ENCODE measurements around the gene THRA.

Gene THRA

DNA sequence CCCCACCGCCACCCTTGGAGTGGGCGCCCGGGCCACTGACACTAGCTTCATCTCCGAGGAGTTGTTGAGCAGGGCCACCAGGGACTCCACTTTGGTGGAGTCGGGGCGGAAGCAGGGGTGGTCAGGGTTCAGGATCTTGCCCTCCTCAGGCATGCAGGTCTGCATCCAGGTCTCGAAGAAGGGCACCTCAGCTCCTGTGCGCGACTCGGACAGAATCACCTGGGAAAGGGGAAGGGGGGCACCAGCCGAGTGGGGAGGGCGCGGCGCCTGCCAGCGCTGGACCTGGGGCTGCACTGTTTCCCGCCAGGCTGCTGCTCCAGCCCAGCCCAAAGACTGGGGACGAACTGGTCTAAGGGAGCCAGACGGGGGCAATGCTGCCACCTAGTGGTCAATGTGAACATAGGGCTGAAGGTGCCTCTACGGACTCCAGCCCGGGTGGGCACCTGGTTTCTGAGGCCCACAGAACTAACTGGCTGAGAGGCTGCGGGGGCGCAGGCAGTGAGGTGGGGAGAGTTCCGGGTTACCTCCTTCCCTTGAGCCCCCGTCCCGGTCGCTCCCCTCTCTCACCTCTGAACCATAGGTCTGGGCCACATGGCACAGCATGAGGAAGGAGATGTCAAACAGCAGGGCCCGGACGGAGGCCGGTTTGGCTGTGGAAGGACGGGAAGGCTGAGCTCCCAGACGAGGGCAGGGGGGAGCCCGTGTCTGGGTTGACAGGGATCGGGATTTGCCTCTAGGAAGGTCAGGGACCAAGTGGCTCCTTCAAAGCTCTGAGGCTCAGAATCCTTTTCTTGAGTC, 35.8 kb upstream of the THRA start:
- DNase-seq: peak; percentile 76

DNA sequence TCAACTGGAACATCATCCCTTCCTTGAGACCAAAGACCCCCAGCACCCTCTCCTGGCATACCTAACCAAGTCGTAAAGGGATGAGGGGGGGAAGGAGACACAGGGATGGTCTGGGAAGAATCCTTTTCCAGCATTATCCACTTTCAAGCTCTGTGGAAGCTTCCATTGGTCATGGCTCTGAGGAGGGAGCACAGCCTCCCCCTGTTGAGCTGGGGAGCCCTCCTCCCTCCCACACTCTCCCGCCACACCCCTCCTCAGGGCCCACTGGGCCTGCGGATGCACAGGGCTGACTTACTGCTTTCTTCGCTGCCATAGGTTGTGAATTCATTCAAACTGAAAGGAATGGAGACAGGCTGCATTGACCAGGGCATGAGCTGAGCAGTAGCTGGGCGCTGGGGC, 35.2 kb upstream of the THRA start:
- no peak for DNase-seq

DNA sequence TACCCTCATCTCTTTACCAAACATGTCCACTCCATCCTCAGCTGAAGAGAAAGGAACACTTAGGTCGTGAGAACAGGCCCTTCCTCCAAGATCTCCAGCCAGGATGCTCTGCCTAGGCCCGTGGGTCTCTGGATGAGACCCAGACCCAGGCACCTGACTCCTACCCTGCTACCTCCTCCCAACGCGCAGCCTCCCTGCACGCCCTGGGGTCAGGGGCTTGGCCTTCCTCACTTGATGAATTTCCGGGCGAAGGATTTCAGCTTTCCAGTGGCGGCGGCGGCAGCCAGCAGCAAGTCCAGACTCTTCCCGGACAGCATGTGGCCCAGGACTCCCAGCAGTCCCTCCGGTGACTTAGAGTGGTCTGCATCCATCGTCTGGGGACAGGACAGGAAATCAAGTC, 34.2 kb upstream of the THRA start:
- DNase-seq: no peak

DNA sequence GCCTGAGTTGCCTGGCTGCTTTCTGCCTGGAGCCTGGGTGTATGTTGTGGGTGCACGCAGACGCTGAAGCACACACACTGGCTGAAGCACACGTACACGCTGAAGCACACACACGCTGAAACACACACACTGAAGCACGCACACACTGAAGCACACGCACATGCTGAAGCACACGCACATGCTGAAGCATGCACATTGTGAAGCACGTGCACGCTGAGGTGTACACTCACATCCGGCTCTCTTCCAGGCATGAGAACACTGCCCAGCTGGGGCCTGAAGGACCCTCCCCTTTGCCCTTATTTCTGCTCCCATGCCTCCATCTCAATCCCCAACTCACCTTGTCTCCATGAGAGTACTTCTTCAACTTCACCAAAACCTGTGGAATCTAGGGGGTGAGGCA, 31.1 kb upstream of the THRA start:
- no peak for DNase-seq

DNA sequence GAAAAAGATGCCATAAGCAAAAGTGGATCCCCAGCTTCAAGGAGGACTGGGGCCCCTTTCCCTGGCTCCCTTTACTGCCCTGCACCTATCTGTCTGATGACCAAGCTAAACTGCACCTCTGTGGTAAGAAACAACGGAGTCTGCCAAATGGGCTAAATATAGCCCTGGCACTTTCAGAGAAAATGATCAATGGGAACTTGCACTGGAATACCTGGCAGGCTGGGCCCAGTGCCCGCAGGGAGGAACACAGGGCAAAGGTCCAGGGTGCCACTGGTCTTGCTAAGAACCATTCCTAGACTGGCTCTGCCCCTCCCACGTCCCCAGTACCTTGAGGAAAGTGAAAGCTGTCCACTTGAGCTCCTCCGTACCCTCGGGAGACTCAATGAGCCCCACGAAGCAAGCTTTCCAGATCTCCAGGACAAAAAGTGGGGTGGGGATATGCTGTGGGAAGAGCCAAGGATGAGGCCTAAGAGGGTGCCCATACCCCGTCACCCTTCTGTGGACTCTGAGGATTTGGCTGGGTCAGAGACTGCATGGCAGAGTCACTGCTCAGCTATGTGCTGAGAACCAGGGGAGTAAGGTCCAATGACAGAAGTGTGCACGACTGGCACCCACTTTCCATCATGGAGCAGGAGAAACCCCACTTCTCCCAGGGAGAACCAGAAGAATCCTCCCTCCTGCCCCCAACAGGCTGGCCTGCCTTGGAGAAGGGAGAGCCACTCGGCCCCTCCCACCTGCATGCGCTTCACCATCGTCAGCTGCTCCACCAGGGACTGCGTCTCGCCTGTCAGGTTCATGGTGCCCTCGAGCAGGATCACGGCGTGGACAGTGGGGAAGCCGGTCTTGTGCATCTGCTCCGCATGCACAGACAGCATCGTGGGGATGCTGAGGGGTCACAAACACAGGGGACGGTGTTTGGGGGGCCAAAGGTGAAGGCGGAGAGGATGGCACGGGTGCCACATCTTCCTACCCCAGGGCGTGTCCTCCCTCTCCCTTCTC, 30.1 kb upstream of the THRA start:
- no peak for DNase-seq

DNA sequence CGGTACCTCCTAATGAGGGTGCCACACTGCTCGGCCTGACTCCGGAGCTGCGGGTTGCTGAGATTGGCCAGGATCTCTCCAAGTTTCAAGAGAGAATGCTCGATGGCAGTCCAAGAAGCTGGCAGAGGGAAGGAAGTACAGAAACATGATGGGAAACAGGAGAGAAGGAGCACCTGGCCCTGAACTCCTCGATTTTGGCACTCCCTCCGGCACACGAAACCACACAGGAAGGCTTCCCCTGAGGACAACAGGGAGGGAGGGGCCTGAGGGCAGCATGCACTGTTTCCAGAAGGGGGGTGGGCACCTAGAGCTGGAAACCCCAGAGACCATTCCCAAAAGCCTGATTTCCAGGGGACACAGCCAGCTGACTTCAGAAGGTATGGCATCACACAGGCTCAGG, 29.4 kb upstream of the THRA start:
- no peak for DNase-seq

DNA sequence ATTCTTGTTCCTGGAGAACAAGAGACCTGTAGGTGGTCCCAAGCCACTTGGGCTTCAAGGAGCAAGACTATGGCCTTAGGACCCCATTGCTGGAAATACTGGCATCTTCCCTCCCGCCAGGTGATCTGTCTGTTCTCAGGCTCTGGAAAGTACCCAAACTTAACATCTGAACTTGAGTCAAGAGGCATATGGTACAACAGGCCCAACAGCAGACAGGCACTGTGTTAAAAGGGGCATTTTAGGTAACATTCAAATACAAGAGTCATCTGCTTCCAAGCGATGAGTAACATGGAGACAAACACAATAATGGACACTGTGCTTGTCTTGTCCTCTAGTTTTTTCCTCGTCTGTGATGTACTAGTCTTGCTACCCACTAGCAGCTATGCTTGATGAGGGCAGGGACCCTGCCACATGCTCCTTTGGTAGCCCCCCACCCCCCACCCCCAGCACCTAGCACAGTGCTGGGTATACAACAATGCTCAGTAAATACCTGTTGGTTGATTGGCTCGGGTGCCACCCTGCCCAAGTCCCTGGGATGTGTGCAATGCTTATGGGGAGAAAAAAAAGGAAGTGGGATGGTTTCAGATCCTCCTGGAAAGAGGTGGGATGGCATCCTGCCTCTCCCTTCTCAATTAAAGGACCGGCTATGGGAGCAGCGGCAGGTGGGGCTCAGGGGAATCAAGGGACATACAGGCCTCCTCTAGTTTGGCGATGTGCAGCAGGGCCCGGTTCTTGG, 28.2 kb upstream of the THRA start:
- no peak for DNase-seq

DNA sequence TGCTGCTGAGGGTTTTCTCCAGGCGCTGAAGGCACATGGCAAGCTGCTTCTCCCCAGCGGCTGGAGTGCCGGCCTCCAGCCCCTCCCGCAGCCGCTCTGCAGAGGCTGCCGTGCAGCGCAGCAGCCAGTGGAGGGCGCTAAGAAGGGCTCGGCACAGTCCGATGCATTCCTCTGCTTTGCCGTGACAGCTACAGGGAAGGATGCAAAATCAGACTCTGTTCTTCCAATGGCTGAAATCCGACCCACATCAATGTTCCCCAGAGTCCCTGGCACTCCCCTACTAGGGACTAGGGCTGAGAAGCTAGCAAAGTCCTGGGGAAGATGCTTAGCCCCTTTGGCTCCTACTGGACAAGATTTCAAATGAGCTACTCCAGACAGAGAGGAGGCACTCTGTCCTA, 27.6 kb upstream of the THRA start:
- peak; percentile 62 for DNase-seq

DNA sequence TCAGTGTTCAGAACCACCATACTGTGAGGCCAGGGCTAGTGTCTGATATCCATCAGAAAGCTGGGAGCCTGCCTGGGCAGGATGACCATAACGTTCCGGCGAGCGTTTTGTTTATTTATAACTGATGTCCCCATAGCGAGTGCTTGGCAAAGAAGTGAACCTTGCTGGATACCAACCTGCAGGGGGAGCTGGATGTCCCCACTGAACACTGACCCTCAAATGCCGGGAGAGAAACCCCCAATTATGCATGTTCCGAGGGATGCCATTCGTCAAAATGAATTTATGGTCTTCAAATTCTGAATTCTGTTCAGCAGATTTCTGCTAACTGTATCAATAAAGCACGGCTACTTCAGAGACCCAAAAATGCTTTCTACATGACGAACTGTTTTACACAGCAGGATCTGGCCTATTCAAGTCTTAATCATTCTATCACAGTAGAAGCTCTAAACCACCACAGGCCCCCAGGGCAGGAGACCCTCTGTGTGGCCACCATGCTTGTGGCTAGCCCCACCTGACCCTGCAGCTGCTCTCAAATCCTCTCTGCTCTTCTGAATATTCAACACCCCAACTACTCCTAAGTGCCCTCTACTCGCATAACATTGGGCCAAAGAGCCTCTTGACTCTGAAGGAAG, 23.8 kb upstream of the THRA start:
- peak; percentile 70 for DNase-seq

DNA sequence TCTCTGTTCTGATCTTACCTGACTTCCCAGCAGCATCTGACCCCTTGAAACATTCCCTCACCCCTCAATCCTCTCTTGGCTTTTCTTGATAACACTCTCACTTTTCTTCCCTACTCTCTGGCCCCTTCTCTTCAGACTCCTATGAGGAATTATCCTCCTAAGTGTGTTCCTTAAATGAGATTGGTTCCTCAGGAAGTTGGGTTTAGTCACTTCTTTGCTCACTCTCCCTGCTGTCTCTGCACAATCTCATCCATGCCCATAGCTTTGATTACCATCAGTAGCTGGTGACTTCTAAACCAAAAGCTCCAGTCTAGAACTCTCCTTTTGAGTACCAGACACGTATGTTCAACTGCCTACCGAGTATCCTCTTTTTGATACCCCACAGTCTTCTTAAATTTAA, 21.6 kb upstream of the THRA start:
- DNase-seq: no peak

DNA sequence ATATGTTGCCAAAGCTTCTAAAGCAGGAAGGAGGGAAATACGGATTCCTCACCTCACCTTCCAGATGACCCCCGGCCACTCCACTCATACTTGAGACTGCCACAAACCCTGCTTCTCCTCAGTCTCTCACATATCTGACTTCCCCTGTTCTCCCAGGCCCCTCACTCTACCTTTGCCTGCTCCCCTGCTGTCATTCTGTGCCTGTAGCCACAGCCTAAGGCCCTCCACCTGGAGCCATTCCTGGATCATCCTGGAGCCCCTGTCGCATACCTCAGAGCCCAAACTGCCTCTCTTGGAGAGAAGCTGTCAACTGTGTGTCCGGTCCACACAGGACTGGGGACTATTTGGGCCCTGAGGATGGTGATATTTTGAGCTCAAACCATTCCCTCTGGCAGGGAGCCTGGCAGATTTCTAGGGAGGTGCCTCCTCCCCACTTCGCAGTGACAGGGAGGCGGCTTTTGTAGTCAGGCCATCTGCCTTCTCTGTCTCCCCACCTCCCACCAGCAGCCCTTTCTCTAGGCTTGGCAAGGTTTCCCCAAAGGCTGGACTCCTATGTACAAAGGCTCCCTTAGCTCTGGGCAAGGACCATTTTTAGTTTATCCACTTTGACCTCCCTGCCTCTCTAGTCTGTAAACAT, 6.3 kb upstream of the THRA start:
- no peak for DNase-seq

DNA sequence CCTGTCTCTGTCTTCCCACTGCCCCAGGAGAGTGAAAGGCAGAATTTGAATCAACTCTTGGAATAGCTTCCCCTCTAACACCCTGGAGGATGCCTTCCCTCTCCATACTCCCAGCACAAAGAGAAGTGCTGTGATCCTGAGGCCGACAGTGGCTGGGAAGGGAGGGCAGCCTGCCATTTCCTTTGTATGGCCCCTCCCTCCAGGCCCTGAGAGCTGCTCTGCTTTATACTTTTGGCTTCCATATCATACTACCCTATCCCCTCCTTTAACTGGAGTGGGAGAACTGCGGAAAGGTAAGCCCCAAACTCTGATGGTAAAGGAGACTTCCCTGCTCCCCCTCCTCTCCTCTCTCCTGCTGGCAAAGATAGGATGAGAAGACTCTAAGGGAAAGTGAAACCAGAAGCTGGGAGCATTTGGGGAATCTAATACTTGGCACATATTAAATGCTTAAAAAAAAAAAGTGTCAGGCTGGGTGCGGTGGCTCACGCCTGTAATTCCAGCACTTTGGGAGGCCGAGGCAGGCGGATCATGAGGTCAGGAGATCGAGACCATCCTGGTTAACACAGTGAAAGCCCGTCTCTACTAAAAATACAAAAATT, 4.5 kb upstream of the THRA start:
- peak; percentile 36 for DNase-seq

DNA sequence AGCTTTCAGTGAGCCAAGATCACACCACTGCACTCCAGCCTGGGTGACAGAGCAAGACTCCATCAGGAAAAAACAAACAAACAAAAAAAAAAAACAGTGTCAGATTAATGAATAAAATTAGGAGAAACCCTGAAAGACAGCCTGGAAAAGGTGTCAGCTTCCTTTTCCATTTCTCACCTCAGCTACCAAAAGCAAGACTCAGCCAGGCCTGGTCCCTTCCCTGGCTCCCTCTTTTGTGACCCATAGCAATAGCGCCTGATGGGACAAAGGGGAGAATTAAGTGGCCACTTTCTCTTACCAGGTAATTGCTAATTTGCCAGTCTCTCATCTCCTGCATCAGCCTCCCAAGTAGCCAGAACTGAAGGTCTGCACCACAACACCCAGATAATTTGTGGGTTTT, 3.9 kb upstream of the THRA start:
- DNase-seq: no peak

DNA sequence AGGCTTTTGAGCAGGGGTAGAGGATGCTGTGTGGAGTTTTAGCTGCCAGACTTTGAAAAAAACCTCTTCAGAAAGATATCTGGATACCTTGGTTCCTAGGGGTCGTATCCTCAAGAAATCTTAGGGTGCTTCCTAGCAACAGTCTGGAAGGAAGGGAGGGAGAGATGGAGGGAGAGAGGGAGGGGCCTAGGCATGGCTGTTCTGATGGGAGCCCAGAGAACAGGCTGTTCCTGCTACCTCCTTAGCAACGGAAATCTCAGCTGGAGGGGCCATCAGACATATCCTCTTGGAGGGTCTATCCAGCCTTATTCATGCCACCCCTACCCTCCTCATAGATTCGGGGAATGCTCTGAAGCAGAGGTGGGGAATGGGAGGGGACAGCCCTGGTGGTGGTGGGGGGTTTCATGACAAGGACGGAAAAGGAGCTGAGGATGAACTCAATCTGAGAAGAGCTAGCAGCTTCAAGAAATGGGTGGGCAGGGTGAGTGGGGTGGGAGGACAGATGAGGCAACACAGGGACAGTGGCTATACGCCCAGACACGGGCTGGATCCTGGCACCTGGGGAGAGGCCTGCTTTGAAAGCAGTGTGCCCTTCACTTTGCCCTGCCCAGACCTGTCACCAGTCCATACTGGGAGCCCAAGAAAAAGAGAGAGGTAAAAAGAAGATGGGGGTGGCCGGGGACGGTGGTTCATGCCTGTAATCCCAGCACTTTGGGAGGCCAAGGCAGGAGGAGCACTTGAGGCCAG, 2.9 kb upstream of the THRA start:
- DNase-seq: no peak

DNA sequence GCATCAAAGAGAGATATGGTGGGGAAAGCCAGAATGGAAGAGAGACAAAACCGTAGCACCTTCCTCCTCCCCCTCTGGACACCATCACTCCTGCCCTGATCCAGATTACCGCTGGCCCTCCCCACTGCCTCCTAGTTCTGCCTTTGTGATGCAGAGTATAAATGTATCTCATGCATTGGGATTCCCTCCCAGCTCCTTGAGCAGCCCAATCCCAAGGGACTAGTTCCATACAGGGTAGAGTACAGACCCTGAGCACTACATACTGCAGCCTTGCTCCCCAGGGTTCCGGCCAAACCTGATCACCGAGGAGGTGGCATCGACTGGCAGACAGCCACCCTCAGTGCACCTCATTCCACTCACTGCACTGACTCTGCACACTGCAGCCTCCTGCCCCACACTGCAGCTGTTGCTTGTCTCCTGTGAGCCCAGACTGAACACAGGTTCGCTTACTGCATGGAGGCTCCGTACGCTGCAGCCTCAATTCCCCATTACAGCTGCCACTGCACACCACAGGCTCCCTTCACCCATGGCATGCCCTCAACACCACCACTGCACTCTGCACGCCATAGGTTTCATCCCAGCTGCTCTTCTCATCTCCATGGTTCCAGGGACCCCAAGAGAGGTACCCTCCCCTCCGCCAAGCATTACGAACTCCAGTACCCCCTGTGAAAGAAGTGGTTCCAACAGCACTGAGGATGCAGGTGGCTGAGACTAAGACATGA, 1.7 kb upstream of the THRA start:
- DNase-seq: no peak

DNA sequence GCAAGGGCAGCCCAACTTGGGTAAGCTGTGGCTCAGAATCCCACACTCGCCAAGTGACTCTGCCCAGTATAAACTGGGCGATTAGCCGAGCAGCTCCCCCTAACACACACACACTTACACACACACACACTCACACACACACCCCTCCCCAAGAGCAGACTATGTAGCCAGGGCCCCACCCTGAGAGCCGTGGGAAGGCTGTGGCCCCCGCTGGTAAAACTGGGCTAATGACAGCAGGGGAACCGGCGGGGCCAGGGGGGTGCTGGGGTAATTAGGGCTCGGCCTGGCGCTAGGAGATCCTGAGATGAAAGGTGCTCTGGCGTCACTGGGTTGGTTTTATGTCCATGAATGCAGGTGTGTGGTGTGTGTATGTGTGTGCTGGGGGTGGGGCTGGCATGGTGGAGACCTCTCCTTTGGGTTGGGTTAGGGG, 1.1 kb upstream of the THRA start:
- DNase-seq: no peak

DNA sequence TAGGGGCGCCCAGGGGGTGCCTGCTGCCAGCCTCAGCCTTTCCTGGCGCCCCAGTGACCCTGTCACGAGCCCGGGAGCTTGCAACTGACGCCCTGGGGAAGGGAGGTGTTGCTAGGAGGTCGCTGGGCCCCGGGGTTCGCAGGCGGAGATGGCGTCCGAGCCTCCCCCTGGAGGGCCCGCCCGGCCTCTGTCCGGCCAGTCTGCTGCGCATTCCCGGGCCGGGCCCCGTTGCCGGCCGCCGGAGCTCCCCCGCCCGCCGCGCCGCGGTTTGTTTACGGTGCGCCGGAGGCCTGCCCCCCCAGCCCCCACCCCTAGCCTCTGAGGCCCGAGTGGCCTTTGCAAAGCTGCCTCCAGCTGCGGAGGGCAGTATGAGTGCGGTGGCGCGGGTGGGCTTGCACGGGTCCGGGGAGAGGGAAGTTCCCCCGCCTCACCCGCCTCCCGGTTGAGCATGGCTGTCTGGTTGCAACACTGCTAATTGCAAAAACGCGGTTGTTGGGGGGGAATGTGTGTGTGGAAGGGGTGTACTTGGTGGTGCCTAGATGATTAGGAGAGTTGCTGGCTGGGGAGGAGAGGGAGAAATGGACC, 514 bp downstream of the THRA start:
- DNase-seq: no peak

DNA sequence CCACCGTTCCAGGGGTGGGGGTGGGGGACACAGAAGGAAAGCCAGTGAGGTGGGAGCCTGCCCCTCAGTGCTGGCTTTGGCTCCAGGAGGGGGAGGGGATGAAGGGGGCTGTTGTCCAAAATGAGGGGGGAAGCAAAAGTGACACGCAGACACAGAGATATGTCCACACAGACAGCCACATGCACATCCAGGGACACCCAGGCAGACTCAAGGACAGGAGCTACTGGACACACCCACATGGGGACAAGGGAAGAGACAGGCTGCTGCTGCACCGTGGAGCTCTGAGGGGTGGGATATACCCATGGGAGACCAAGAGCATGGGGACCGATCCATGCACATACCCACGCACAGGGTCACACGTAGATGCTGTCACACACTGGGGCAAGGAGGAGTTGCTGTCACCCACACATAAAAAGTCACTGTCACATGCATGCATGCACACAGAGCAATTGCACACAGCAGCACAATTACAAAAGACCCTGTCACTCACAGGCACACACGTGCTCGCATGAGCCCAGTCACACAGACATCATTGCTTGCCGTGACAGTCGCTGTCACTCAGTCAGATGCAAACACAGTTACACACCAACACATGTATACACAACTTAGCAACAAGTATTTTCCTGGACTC, 1.3 kb downstream of the THRA start:
- DNase-seq: no peak
